GM23338 (cell line): Measurements from ENCODE around the gene FECH. TPM values are rescaled to one million over a fixed set of nuclear protein-coding genes. Genes with fewer than 3 reads are reported as not detected.

Experiments
- ATAC-seq: fragments of 200-7000 bp; cut with Tn5 transposase; 3 replicates; pipeline ENCODE4 v1.9.1; 2020
- DNase-seq: peaks from one replicate; pipeline ENCODE4 v3.0.0-alpha.2; 2015; ENCODE audit warnings: low spot score
- H2AFZ ChIP-seq: fragments of 200-600 bp; sonication (generic); 2 replicates; pipeline ENCODE4 v1.8.0; 2016; ENCODE audit warnings: antibody characterized with exemption, mild to moderate bottlenecking, moderate library complexity
- H3F3A ChIP-seq: fragments of 200-600 bp; sonication (generic); replicated peaks from 2 replicates; pipeline ENCODE4 v1.8.0; 2017; ENCODE audit warnings: antibody characterized with exemption, mixed run types, low read depth
- H3K27ac ChIP-seq: fragments of 200-600 bp; sonication (generic); 2 replicates; pipeline ENCODE4 v1.6.1; 2016; ENCODE audit warnings: low read depth
- H3K27me3 ChIP-seq: fragments of 200-600 bp; sonication (generic); 2 replicates; pipeline ENCODE4 v1.8.0; 2016; ENCODE audit warnings: mild to moderate bottlenecking, mixed run types, moderate library complexity; ENCODE audit not compliant: insufficient read depth
- H3K36me3 ChIP-seq: fragments of 200-600 bp; sonication (generic); 2 replicates; pipeline ENCODE4 v1.8.0; 2016; ENCODE audit warnings: mild to moderate bottlenecking; ENCODE audit not compliant: insufficient read depth
- H3K4me1 ChIP-seq: fragments of 200-600 bp; sonication (generic); 2 replicates; pipeline ENCODE4 v1.8.0; 2016; ENCODE audit warnings: mild to moderate bottlenecking, moderate library complexity; ENCODE audit not compliant: insufficient read depth
- H3K4me2 ChIP-seq: fragments of 200-600 bp; sonication (generic); 2 replicates; pipeline ENCODE4 v1.7.1; 2017; ENCODE audit warnings: mixed run types
- H3K4me3 ChIP-seq: fragments of 200-600 bp; sonication (generic); 2 replicates; pipeline ENCODE4 v1.6.1; 2016; ENCODE audit warnings: mixed run types
- H3K79me2 ChIP-seq: fragments of 200-600 bp; sonication (generic); replicated peaks from 2 replicates; pipeline ENCODE4 v1.8.0; 2017; ENCODE audit warnings: mild to moderate bottlenecking; ENCODE audit not compliant: insufficient read depth
- H3K9me2 ChIP-seq: fragments of 200-600 bp; sonication (generic); 2 replicates; pipeline ENCODE4 v1.8.0; 2017; ENCODE audit not compliant: insufficient read depth
- H4K20me1 ChIP-seq: fragments of 200-600 bp; sonication (generic); replicated peaks from 2 replicates; pipeline ENCODE4 v1.8.0; 2017; ENCODE audit warnings: mild to moderate bottlenecking; ENCODE audit not compliant: insufficient read depth
- H3K27ac Mint-ChIP-seq: 2 replicates; pipeline ENCODE4 v1.8.0; 2020; ENCODE audit warnings: inconsistent platforms, mild to moderate bottlenecking, moderate library complexity, mixed read lengths
- H3K27me3 Mint-ChIP-seq: 3 replicates; pipeline ENCODE4 v1.8.0; 2022; ENCODE audit warnings: low read depth, mild to moderate bottlenecking, moderate library complexity, mixed read lengths, inconsistent platforms; ENCODE audit not compliant: insufficient read depth, poor library complexity
- H3K36me3 Mint-ChIP-seq: 3 replicates; pipeline ENCODE4 v1.8.0; 2021; ENCODE audit warnings: low read depth, mild to moderate bottlenecking, inconsistent platforms, moderate library complexity, mixed read lengths
- H3K4me1 Mint-ChIP-seq: 3 replicates; pipeline ENCODE4 v1.8.0; 2020; ENCODE audit warnings: mild to moderate bottlenecking, inconsistent platforms, mixed read lengths
- H3K4me3 Mint-ChIP-seq: 3 replicates; pipeline ENCODE4 v1.8.0; 2021; ENCODE audit warnings: moderate library complexity, mild to moderate bottlenecking, inconsistent platforms, mixed read lengths
- H3K9me3 Mint-ChIP-seq: 3 replicates; pipeline ENCODE4 v1.8.0; 2020; ENCODE audit warnings: moderate library complexity, mild to moderate bottlenecking, inconsistent platforms, mixed read lengths
- EZH2 ChIP-seq: fragments of 200-600 bp; sonication (generic); IDR thresholded peaks from one replicate; pipeline ENCODE4 v1.8.0; 2017; ENCODE audit warnings: antibody characterized with exemption, mild to moderate bottlenecking, low read depth; ENCODE audit not compliant: unreplicated experiment
- EZH2phosphoT487 ChIP-seq: fragments of 200-600 bp; sonication (generic); IDR thresholded peaks from one replicate; pipeline ENCODE4 v1.8.1; 2018; ENCODE audit warnings: antibody characterized with exemption; ENCODE audit not compliant: unreplicated experiment
- NANOG ChIP-seq: IDR thresholded peaks from 2 replicates; pipeline ENCODE4 v1.6.1; 2016; ENCODE audit warnings: antibody characterized with exemption, borderline replicate concordance
- POLR2AphosphoS5 ChIP-seq: IDR thresholded peaks from 2 replicates; pipeline ENCODE4 v1.6.1; 2016; ENCODE audit warnings: antibody characterized with exemption, low read depth
- ZNF114 ChIP-seq: fragments of 250-450 bp; sonication (Bioruptor Pico); IDR thresholded peaks from 2 replicates; pipeline ENCODE4 v1.5.0; 2020; ENCODE audit warnings: mild to moderate bottlenecking, moderate library complexity
- ZNF331 ChIP-seq: fragments of 250-450 bp; sonication (Bioruptor Pico); IDR thresholded peaks from 2 replicates; pipeline ENCODE4 v1.5.0; 2020; ENCODE audit warnings: low read depth, mild to moderate bottlenecking, moderate library complexity
- polyA plus RNA-seq: library from polyadenylated mRNA; unstranded; fragments of >200 nt; fragmentation: Nextera tagmentation; extraction: Ambion mirVana; gene quantifications from 2 replicates; pipeline ENCODE4 v1.2.1, GENCODE V29; 2016
- total RNA-seq: library from RNA; depleted of rRNA; stranded (reverse); fragments of >200 nt; shearing (Covaris generic); gene quantifications from 2 replicates; pipeline ENCODE4 v1.2.3, GENCODE V29; 2014
- TF ChIP-seq, protein P1 (sequence below): IDR thresholded peaks from one replicate; pipeline ENCODE4 v1.6.1; 2018; ENCODE audit warnings: antibody characterized with exemption; ENCODE audit not compliant: unreplicated experiment
- TF ChIP-seq, protein P2 (sequence below): IDR thresholded peaks from 2 replicates; pipeline ENCODE4 v1.6.1; 2016; ENCODE audit warnings: antibody characterized with exemption

FECH gene
- total and polyA plus RNA-seq, 2 experiments from 2014 or later: 5.8 to 35.5 TPM

DNA sequence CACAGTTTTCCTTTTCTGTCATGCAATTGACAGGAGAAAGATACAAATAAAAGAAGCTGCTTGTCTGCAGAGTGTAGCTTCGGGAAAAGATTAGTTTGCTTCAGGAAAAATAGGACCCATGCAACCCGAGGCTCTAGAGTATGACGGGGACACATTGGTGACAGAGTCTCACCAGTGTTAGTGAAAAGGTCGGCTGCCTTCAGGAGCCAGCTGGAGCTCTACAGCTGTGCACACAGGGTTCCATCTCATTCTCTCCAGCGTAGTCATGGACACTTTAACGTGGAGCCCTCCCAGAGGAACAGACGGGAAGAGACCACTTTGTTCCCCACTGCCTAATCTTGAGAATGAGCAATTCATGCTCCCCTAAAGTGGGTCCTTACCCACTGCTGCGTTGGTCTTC lies 42.9 kb downstream of the FECH start:
- TF ChIP-seq, protein P1, sequence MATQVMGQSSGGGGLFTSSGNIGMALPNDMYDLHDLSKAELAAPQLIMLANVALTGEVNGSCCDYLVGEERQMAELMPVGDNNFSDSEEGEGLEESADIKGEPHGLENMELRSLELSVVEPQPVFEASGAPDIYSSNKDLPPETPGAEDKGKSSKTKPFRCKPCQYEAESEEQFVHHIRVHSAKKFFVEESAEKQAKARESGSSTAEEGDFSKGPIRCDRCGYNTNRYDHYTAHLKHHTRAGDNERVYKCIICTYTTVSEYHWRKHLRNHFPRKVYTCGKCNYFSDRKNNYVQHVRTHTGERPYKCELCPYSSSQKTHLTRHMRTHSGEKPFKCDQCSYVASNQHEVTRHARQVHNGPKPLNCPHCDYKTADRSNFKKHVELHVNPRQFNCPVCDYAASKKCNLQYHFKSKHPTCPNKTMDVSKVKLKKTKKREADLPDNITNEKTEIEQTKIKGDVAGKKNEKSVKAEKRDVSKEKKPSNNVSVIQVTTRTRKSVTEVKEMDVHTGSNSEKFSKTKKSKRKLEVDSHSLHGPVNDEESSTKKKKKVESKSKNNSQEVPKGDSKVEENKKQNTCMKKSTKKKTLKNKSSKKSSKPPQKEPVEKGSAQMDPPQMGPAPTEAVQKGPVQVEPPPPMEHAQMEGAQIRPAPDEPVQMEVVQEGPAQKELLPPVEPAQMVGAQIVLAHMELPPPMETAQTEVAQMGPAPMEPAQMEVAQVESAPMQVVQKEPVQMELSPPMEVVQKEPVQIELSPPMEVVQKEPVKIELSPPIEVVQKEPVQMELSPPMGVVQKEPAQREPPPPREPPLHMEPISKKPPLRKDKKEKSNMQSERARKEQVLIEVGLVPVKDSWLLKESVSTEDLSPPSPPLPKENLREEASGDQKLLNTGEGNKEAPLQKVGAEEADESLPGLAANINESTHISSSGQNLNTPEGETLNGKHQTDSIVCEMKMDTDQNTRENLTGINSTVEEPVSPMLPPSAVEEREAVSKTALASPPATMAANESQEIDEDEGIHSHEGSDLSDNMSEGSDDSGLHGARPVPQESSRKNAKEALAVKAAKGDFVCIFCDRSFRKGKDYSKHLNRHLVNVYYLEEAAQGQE: no peak
- no peak for TF ChIP-seq EZH2phosphoT487
- TF ChIP-seq EZH2: no peak
- no peak for TF ChIP-seq ZNF114 (CRISPR knock-in tag)
- no peak overlapping the region for H3K27ac Mint-ChIP-seq
- H2AFZ ChIP-seq: peak overlapping the region; percentile 74; the same call in 1 of the 2 replicates

DNA sequence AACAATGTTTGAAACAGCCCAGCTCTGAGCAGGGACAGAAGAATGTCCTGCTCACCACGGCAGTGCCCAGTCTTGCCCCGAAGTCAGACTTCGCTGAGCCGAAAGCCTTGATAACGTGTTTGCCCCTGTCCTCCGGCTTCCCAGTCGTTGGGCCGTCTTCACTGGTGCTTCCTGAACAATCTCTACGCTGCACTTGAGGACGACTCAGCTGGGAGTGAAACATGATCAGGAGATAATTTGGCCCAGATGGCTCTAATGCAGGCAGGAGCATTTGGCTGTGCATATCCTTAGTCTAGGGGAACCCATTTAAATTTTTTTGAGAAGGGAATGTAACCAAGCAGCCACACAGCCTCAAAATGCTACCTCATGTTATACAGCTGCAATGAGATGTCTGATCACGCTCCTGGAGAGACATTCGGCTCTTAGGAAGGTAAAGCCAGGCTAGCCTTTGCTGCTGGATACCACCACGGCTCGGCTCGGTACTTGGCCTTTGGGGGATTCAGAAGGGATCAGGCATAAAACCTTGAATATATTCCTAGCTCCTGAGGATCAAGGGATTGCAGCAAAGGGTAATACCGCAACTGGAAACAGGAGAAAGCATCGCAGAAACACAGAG lies 43.6 kb downstream of the FECH start:
- H3K4me2 ChIP-seq: peak overlapping the region; percentile 36; the same call in 1 of the 2 replicates
- ATAC-seq (peak; percentile 44), DNase-seq (no peak)
- H3K27me3 Mint-ChIP-seq: no peaks in the 10 kb centered on the region
- no peaks in the 10 kb centered on the region for H3K9me3 Mint-ChIP-seq
- no peaks in the 10 kb centered on the region for H3K36me3 Mint-ChIP-seq
- peak overlapping the region; percentile 74 for H2AFZ ChIP-seq
- H3K79me2 ChIP-seq: no peaks in the 10 kb centered on the region
- H3K27me3 ChIP-seq: no peaks in the 10 kb centered on the region
- H3K27ac Mint-ChIP-seq: peak overlapping the region; percentile 26
- TF ChIP-seq ZNF331 (CRISPR knock-in tag) (no peak), ZNF114 (CRISPR knock-in tag) (no peak)
- no peaks in the 10 kb centered on the region for H3K36me3 ChIP-seq
- no peaks in the 10 kb centered on the region for H3F3A ChIP-seq
- H3K9me2 ChIP-seq: no peaks in the 10 kb centered on the region
- H3K27ac ChIP-seq: no peak overlapping the region
- no peaks in the 10 kb centered on the region for H4K20me1 ChIP-seq
- H3K4me3 Mint-ChIP-seq: no peak overlapping the region
- peaks cover 4% of the 10 kb centered on the region; the same call in 1 of the 2 replicates for H3K4me1 ChIP-seq
- H3K4me3 ChIP-seq: no peak overlapping the region
- peaks cover 14% of the 10 kb centered on the region for H3K4me1 Mint-ChIP-seq

More for the DNA sequence above, 42.9 kb downstream of the FECH start:
- no peaks in the 10 kb centered on the region for H3F3A ChIP-seq
- H3K27me3 Mint-ChIP-seq: no peaks in the 10 kb centered on the region
- H3K27ac ChIP-seq: no peak overlapping the region
- H3K4me1 Mint-ChIP-seq: peaks cover 14% of the 10 kb centered on the region
- ATAC-seq: no peak; the same call in 2 of the 3 replicates
- H3K9me2 ChIP-seq: no peaks in the 10 kb centered on the region
- no peaks in the 10 kb centered on the region for H3K79me2 ChIP-seq
- no peaks in the 10 kb centered on the region for H4K20me1 ChIP-seq
- no peaks in the 10 kb centered on the region for H3K36me3 ChIP-seq
- no peaks in the 10 kb centered on the region for H3K27me3 ChIP-seq
- H3K4me1 ChIP-seq: peaks cover 4% of the 10 kb centered on the region; the same call in 1 of the 2 replicates
- H3K4me3 Mint-ChIP-seq: no peak overlapping the region
- no peaks in the 10 kb centered on the region for H3K9me3 Mint-ChIP-seq
- no peaks in the 10 kb centered on the region for H3K36me3 Mint-ChIP-seq
- no peak for DNase-seq
- H3K4me2 ChIP-seq: no peak overlapping the region
- no peak overlapping the region for H3K4me3 ChIP-seq

DNA sequence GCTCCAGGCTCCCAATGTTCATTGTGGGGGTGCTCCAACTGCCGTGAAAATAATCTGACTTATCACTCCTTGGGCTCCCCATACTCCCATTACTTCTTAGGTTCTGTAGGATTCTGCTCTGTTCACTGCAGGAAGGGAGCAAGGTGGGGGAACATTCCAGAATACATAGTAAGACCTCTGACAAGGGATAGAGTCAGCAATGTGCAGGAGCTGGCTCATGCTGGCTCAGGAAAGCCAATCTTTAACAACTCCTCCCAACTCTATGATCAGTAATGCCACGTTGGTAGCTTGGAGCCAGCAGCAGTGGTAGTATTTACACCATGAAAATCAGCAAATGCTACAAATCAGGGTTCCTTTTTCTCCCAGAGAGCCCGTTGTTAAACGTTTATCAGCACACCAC lies 44.4 kb downstream of the FECH start:
- no peak overlapping the region for H3K4me3 Mint-ChIP-seq
- Histone ChIP-seq H3K27ac (no peak overlapping the region), H3K36me3 (no peaks in the 10 kb centered on the region), H3K4me2 (no peak overlapping the region), H3K9me2 (no peaks in the 10 kb centered on the region; the same call in 1 of the 2 replicates), H3K4me3 (no peak overlapping the region), H4K20me1 (no peaks in the 10 kb centered on the region), H3F3A (no peaks in the 10 kb centered on the region), H3K4me1 (peaks cover 4% of the 10 kb centered on the region; the same call in 1 of the 2 replicates), H3K27me3 (no peaks in the 10 kb centered on the region), H2AFZ (peak overlapping the region; percentile 74), H3K79me2 (no peaks in the 10 kb centered on the region)
- no peak overlapping the region for H3K27ac Mint-ChIP-seq
- no peak for ATAC-seq
- no peaks in the 10 kb centered on the region for H3K27me3 Mint-ChIP-seq
- H3K4me1 Mint-ChIP-seq: peaks cover 14% of the 10 kb centered on the region
- no peaks in the 10 kb centered on the region for H3K9me3 Mint-ChIP-seq
- H3K36me3 Mint-ChIP-seq: no peaks in the 10 kb centered on the region
- DNase-seq: no peak
- no peak for TF ChIP-seq EZH2phosphoT487
- no peak for TF ChIP-seq ZNF114 (CRISPR knock-in tag)
- TF ChIP-seq, protein P1: no peak
- no peak for TF ChIP-seq POLR2AphosphoS5
- no peak for TF ChIP-seq NANOG
- TF ChIP-seq, protein P2, sequence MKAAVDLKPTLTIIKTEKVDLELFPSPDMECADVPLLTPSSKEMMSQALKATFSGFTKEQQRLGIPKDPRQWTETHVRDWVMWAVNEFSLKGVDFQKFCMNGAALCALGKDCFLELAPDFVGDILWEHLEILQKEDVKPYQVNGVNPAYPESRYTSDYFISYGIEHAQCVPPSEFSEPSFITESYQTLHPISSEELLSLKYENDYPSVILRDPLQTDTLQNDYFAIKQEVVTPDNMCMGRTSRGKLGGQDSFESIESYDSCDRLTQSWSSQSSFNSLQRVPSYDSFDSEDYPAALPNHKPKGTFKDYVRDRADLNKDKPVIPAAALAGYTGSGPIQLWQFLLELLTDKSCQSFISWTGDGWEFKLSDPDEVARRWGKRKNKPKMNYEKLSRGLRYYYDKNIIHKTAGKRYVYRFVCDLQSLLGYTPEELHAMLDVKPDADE: no peak
- TF ChIP-seq EZH2: no peak
